ENCODE measurements around the gene TMEM87B. TPM values are rescaled to one million over a fixed set of nuclear protein-coding genes. Genes with fewer than 3 reads are reported as not detected.

TMEM87B gene
- total and polyA plus RNA-seq, 4 donors = 11.2 to 26.4 (median 18.1) TPM

DNA sequence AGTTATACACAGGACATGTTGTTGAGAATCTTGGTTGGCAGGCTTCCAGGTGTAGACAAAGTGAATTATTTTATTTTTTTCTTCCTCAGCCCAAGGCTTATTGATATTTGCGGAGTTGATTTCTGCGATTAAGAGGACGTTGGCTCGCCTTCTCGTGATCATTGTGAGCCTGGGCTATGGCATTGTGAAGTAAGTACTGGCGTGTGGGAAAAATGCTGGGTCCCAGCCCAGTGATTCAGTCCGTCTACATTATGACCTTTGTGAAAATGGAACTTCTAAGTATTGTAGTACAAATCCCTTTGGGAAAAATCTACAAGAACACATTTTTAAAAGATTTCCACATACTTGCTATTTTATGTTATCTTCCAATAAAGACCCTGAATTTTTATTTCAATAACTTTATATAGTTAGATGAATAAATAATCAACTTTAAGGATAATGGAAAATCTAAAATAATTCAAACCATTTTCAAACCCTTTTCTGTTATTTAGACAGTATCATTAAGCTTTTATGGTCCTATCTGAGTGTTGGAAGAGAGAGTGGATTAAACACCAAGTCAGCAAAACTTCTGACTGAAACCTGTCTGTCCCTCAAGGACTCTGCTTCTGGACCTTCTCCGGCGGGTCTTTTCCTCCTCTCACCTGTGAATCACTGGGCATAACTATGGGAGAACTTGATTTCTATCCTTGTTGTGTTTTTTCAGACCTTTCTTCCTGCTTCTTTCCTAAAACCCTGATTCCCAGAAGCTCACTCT, 31.0 kb downstream of the TMEM87B start:
- Histone ChIP-seq H3K4me3 (no peak overlapping the region), H3K27ac (ENCODE audit: low read depth in 1 of 2, low read length in 1 of 2) (no peak overlapping the region), H3K9me3 (ENCODE audit: control insufficient read depth in 4 of 4, insufficient read depth in 3 of 4, low read length in 3 of 4) (no peaks in the 10 kb centered on the region), H3K27me3 (ENCODE audit: control insufficient read depth in 3 of 3, insufficient read depth in 3 of 3, low read length in 2 of 3) (no peaks in the 10 kb centered on the region), H3K4me1 (ENCODE audit: control insufficient read depth in 5 of 5, insufficient read depth in 5 of 5, low read length in 5 of 5) (peaks cover 0 to 8% (median 0%) of the 10 kb centered on the region in 5 donors), H3K36me3 (ENCODE audit: control insufficient read depth in 4 of 4, insufficient read depth in 4 of 4, low read length in 4 of 4) (peaks cover 21 to 43% (median 38%) of the 10 kb centered on the region in 4 donors), H3K9ac (ENCODE audit: insufficient read depth in 1 of 2, low read length in 2 of 2) (no peak overlapping the region)
- TF ChIP-seq, protein P1, sequence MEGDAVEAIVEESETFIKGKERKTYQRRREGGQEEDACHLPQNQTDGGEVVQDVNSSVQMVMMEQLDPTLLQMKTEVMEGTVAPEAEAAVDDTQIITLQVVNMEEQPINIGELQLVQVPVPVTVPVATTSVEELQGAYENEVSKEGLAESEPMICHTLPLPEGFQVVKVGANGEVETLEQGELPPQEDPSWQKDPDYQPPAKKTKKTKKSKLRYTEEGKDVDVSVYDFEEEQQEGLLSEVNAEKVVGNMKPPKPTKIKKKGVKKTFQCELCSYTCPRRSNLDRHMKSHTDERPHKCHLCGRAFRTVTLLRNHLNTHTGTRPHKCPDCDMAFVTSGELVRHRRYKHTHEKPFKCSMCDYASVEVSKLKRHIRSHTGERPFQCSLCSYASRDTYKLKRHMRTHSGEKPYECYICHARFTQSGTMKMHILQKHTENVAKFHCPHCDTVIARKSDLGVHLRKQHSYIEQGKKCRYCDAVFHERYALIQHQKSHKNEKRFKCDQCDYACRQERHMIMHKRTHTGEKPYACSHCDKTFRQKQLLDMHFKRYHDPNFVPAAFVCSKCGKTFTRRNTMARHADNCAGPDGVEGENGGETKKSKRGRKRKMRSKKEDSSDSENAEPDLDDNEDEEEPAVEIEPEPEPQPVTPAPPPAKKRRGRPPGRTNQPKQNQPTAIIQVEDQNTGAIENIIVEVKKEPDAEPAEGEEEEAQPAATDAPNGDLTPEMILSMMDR (IDR thresholded peaks at IDR 0.05; ENCODE audit: control extremely low read depth, extremely low read depth) = no peak
- peak in 1 of 3 donors; percentile 25 for DNase-seq
- ATAC-seq (ENCODE audit: insufficient read depth, low FRiP score) = no peak
- WGBS, 2 donors = 82 to 90% methylated on average over 9 of the region's 9 CpGs

DNA sequence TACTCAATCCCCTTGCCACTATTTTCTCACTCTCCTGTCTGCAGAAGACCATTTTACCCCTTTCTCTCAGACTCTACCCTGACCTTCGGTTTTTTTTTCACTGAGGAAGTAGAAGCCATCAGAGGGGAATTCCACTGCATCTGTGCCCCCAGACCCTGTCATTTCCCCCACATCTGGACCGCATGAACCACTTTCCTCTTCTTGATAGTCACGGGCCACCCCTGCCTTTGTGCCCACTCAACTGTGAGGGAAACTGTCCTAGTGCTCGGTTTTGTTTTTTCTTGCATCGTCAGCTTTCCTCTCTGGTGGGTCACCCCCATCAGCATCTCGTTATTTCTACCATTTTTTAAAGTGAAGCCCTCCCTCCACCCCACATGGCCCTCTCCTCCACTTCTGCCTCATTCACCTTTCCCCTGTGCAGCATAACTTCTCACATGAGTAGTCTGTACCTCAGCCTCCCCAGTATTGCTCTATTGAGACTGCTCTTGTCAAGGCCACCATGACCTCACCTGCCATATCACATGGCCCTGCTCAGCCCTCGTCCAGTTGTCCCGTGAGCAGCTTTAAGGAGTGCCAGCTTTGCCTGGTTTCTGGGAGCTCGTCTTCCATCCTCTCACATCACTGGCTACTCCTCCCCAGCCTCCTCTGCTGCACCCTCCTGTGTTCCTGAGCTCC, 32.4 kb downstream of the TMEM87B start:
- TF ChIP-seq, protein P1 (IDR thresholded peaks at IDR 0.05; ENCODE audit: control extremely low read depth, extremely low read depth) = no peak
- H3K36me3 ChIP-seq (ENCODE audit: control insufficient read depth in 4 of 4, insufficient read depth in 4 of 4, low read length in 4 of 4) = peaks cover 13 to 40% (median 38%) of the 10 kb centered on the region in 4 donors
- ATAC-seq (ENCODE audit: insufficient read depth, low FRiP score) = no peak

DNA sequence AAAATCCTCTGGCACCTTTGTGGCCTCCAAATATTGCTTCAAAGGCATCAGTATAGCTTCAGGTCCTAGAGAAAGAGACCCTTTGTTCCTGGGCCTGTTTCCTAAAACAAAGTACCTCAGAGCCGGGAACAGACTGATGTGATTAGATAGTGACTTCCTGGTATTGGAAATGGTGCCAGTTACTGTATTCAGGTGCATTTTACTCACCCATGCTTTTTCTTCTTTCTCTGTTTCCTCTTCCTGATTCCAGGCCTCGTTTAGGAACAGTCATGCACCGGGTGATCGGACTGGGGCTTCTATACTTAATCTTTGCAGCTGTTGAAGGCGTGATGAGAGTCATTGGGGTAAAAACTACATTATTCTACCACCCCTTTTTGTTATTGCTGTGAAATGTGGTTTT, 34.3 kb downstream of the TMEM87B start:
- no peaks in the 10 kb centered on the region for H3K9me3 ChIP-seq (ENCODE audit: control insufficient read depth in 4 of 4, insufficient read depth in 3 of 4, low read length in 3 of 4)
- H3K4me1 ChIP-seq (ENCODE audit: control insufficient read depth in 5 of 5, insufficient read depth in 5 of 5, low read length in 5 of 5) = peaks cover 0 to 10% (median 1%) of the 10 kb centered on the region in 5 donors
- TF ChIP-seq, protein P1 (IDR thresholded peaks at IDR 0.05; ENCODE audit: control extremely low read depth, extremely low read depth) = no peak
- H3K36me3 ChIP-seq (ENCODE audit: control insufficient read depth in 4 of 4, insufficient read depth in 4 of 4, low read length in 4 of 4) = peaks cover 10 to 37% (median 33%) of the 10 kb centered on the region in 4 donors
- no peak for ATAC-seq (ENCODE audit: insufficient read depth, low FRiP score)
- no peak overlapping the region for H3K27ac ChIP-seq (ENCODE audit: low read depth in 1 of 2, low read length in 1 of 2)
- no peak for DNase-seq
- no peaks in the 10 kb centered on the region for H3K27me3 ChIP-seq (ENCODE audit: control insufficient read depth in 3 of 3, insufficient read depth in 3 of 3, low read length in 2 of 3)
- no peak overlapping the region for H3K4me3 ChIP-seq
- no peak overlapping the region for H3K9ac ChIP-seq (ENCODE audit: insufficient read depth in 1 of 2, low read length in 2 of 2)
- WGBS, 2 donors = 74 to 85% methylated on average over 5 of the region's 5 CpGs

More for the DNA sequence above, 32.4 kb downstream of the TMEM87B start:
- Histone ChIP-seq H3K4me3 (no peak overlapping the region), H3K27ac (ENCODE audit: low read depth in 1 of 2, low read length in 1 of 2) (no peak overlapping the region), H3K9ac (ENCODE audit: insufficient read depth in 1 of 2, low read length in 2 of 2) (no peak overlapping the region), H3K27me3 (ENCODE audit: control insufficient read depth in 3 of 3, insufficient read depth in 3 of 3, low read length in 2 of 3) (no peaks in the 10 kb centered on the region), H3K9me3 (ENCODE audit: control insufficient read depth in 4 of 4, insufficient read depth in 3 of 4, low read length in 3 of 4) (no peaks in the 10 kb centered on the region), H3K4me1 (ENCODE audit: control insufficient read depth in 5 of 5, insufficient read depth in 5 of 5, low read length in 5 of 5) (peaks cover 0 to under 1% (median 0%) of the 10 kb centered on the region in 5 donors)
- DNase-seq = no peak
- WGBS, 2 donors = 89 to 93% methylated on average over 9 of the region's 9 CpGs
